H9 (cell line): ENCODE data around the gene GSTO1. TPM values are rescaled to one million over a fixed set of nuclear protein-coding genes. Genes with fewer than 3 reads are reported as not detected.

ENCODE experiments used
- DNase-seq: peaks from one replicate; pipeline ENCODE4 v3.0.0-alpha.2; 2017
- H2AFZ ChIP-seq: one replicate; pipeline ENCODE4 v1.6.1; 2013; ENCODE audit warnings: mild to moderate bottlenecking, low read length, control low read depth, moderate library complexity
- H2AK5ac ChIP-seq: 2 replicates; pipeline ENCODE4 v1.6.1; 2013; ENCODE audit warnings: low read length, control low read depth, mixed read lengths; ENCODE audit not compliant: insufficient read length
- H2BK120ac ChIP-seq: one replicate; pipeline ENCODE4 v1.6.1; 2013; ENCODE audit warnings: low read depth, mild to moderate bottlenecking, low read length, control low read depth, inconsistent platforms; ENCODE audit not compliant: poor library complexity, severe bottlenecking
- H2BK12ac ChIP-seq: 2 replicates; pipeline ENCODE4 v1.6.1; 2013; ENCODE audit warnings: low read length, control low read depth, mixed read lengths, low read depth; ENCODE audit not compliant: insufficient read length
- H2BK15ac ChIP-seq: 2 replicates; pipeline ENCODE4 v1.6.1; 2013; ENCODE audit warnings: low read depth, low read length, control low read depth
- H2BK20ac ChIP-seq: one replicate; pipeline ENCODE4 v1.6.1; 2013; ENCODE audit warnings: low read depth, mild to moderate bottlenecking, low read length, control low read depth, inconsistent platforms; ENCODE audit not compliant: poor library complexity, severe bottlenecking
- H2BK5ac ChIP-seq: 2 replicates; pipeline ENCODE4 v1.6.1; 2013; ENCODE audit warnings: low read length, control low read depth, mixed read lengths; ENCODE audit not compliant: insufficient read length
- H3K14ac ChIP-seq: 2 replicates; pipeline ENCODE4 v1.6.1; 2013; ENCODE audit warnings: low read length, control low read depth; ENCODE audit not compliant: insufficient read depth
- H3K18ac ChIP-seq: 2 replicates; pipeline ENCODE4 v1.6.1; 2013; ENCODE audit warnings: low read depth, mild to moderate bottlenecking, mixed read lengths, low read length, control low read depth; ENCODE audit not compliant: insufficient read length
- H3K23ac ChIP-seq: 2 replicates; pipeline ENCODE4 v1.6.1; 2013; ENCODE audit warnings: low read length, control low read depth, mixed read lengths, low read depth; ENCODE audit not compliant: insufficient read length
- H3K23me2 ChIP-seq: 2 replicates; pipeline ENCODE4 v1.6.1; 2013; ENCODE audit warnings: low read depth, mild to moderate bottlenecking, mixed read lengths, low read length, control low read depth; ENCODE audit not compliant: insufficient read length, poor library complexity, severe bottlenecking
- H3K27ac ChIP-seq: 2 replicates; pipeline ENCODE4 v1.5.1; 2013; ENCODE audit warnings: low read length, control low read depth, mixed read lengths, low read depth; ENCODE audit not compliant: insufficient read length
- H3K27me3 ChIP-seq: 2 replicates; pipeline ENCODE4 v1.6.1; 2013; ENCODE audit warnings: low read length, control low read depth, inconsistent platforms; ENCODE audit not compliant: insufficient read depth
- H3K4ac ChIP-seq: 2 replicates; pipeline ENCODE4 v1.6.1; 2013; ENCODE audit warnings: low read depth, mild to moderate bottlenecking, control low read depth, inconsistent platforms, low read length, moderate library complexity
- H3K4me1 ChIP-seq: 2 replicates; pipeline ENCODE4 v1.6.1; 2013; ENCODE audit warnings: low read length, control low read depth, inconsistent platforms; ENCODE audit not compliant: insufficient read depth
- H3K4me2 ChIP-seq: 2 replicates; pipeline ENCODE4 v1.6.1; 2013; ENCODE audit warnings: low read length, control low read depth, mixed read lengths; ENCODE audit not compliant: insufficient read length, insufficient read depth
- H3K56ac ChIP-seq: 2 replicates; pipeline ENCODE4 v1.6.1; 2013; ENCODE audit warnings: low read depth, mild to moderate bottlenecking, mixed read lengths, low read length, control low read depth; ENCODE audit not compliant: insufficient read length
- H3K79me1 ChIP-seq: 2 replicates; pipeline ENCODE4 v1.6.1; 2013; ENCODE audit warnings: low read depth, mild to moderate bottlenecking, moderate library complexity, low read length, control low read depth, inconsistent platforms; ENCODE audit not compliant: insufficient read depth, poor library complexity, severe bottlenecking
- H3K79me2 ChIP-seq: 2 replicates; pipeline ENCODE4 v1.6.1; 2013; ENCODE audit warnings: low read length, control low read depth, inconsistent platforms; ENCODE audit not compliant: insufficient read depth
- H3K9ac ChIP-seq: 2 replicates; pipeline ENCODE4 v1.6.1; 2013; ENCODE audit warnings: low read length, control low read depth, mixed read lengths; ENCODE audit not compliant: insufficient read length; ENCODE audit errors: extremely low read depth
- H3K9me3 ChIP-seq: one replicate; pipeline ENCODE4 v1.6.1; 2013; ENCODE audit warnings: low read depth, low read length, inconsistent platforms; ENCODE audit not compliant: control insufficient read depth
- H3T11ph ChIP-seq: one replicate; pipeline ENCODE4 v1.6.1; 2013; ENCODE audit warnings: mild to moderate bottlenecking, low read length, control low read depth, inconsistent platforms
- H4K20me1 ChIP-seq: one replicate; pipeline ENCODE4 v1.6.1; 2013; ENCODE audit not compliant: control insufficient read depth, insufficient read length, insufficient read depth
- H4K5ac ChIP-seq: 2 replicates; pipeline ENCODE4 v1.6.1; 2013; ENCODE audit warnings: low read depth, mild to moderate bottlenecking, mixed read lengths, low read length, control low read depth; ENCODE audit not compliant: insufficient read length
- H4K8ac ChIP-seq: replicated peaks from 2 replicates; pipeline ENCODE4 v1.6.1; 2013; ENCODE audit warnings: low read length, control low read depth, mixed read lengths, low read depth; ENCODE audit not compliant: insufficient read length
- H4K91ac ChIP-seq: 2 replicates; pipeline ENCODE4 v1.6.1; 2013; ENCODE audit warnings: low read depth, mild to moderate bottlenecking, moderate library complexity, mixed read lengths, low read length, control low read depth; ENCODE audit not compliant: insufficient read length
- H3K27ac Mint-ChIP-seq, 3 experiments: 2 replicates in 2 of 3; 3 replicates in 1 of 3; pipeline ENCODE4 v1.8.0; 2020 to 2021; ENCODE audit warnings: mixed read lengths in 3 of 3, mild to moderate bottlenecking in 1 of 3, moderate library complexity in 1 of 3
- H3K27me3 Mint-ChIP-seq: 2 replicates; pipeline ENCODE4 v1.8.0; 2021; ENCODE audit warnings: low read depth, mild to moderate bottlenecking, moderate library complexity, mixed read lengths
- H3K36me3 Mint-ChIP-seq, 3 experiments: 2 replicates in 2 of 3; 3 replicates in 1 of 3; pipeline ENCODE4 v1.8.0; 2020 to 2021; ENCODE audit warnings: low read depth in 3 of 3, mixed read lengths in 3 of 3; ENCODE audit not compliant: insufficient read depth in 1 of 3
- H3K4me1 Mint-ChIP-seq, 2 experiments: 2 replicates each; pipeline ENCODE4 v1.8.0; 2020; ENCODE audit warnings: mixed read lengths in 2 of 2
- H3K4me3 Mint-ChIP-seq, 2 experiments: 2 replicates in 1 of 2; 3 replicates in 1 of 2; pipeline ENCODE4 v1.8.0; 2020 to 2021; ENCODE audit warnings: mild to moderate bottlenecking in 2 of 2, mixed read lengths in 2 of 2, moderate library complexity in 1 of 2
- H3K9me3 Mint-ChIP-seq, 2 experiments: 2 replicates in 1 of 2; 3 replicates in 1 of 2; pipeline ENCODE4 v1.8.0; 2020; ENCODE audit warnings: mild to moderate bottlenecking in 2 of 2, mixed read lengths in 2 of 2, moderate library complexity in 1 of 2
- WGBS: extraction: QIAGEN DNeasy Blood & Tissue Kit; methylation state at CpG from one replicate; pipeline ENCODE4 v1.1.7; 2013; ENCODE audit warnings: missing lambda C conversion rate, low lambda C conversion rate, mixed read lengths; ENCODE audit not compliant: insufficient read length; ENCODE audit errors: extremely low coverage; 5-methylcytosine and 5-hydroxymethylcytosine counted together
- total RNA-seq: library from RNA; stranded (reverse); gene quantifications from 2 replicates; pipeline ENCODE4 v1.2.1, GENCODE V29; 2021
- TF ChIP-seq, protein P1 (sequence below): fragments of 200-600 bp; sonication (generic); conservative IDR thresholded peaks from 3 replicates; pipeline ENCODE4 v1.8.0; 2021; ENCODE audit warnings: antibody characterized with exemption, mild to moderate bottlenecking

GSTO1 gene
- total RNA-seq, 1 experiment from 2014 or later, result 114 TPM

DNA sequence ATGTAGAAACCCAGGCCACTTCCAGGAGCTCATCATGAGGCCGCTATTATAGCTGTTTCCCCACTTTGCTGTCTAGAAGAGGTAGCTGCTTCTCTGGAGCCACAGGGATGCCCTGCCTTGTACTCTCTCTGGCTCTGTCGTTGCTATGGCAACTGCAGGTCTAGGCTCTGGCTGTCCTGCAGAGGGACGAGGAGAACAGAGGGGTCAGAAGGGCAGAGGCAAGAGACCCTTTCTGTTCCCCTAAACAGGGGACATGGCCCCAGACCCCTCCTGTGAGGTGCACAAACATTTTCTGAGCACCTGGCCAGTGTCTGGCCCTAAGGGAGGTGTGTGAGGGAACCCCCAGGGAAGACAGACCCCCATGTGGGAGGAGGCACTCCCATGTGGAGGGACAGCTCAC lies 52.2 kb downstream of the GSTO1 start:
- Histone ChIP-seq H3K9ac (no peak overlapping the region), H3K79me2 (no peaks in the 10 kb centered on the region; the same call in 1 of the 2 replicates), H3K4me1 (no peaks in the 10 kb centered on the region), H2BK5ac (no peak overlapping the region), H2BK20ac (no peak overlapping the region), H4K91ac (no peak overlapping the region), H3T11ph (no peak overlapping the region), H2BK120ac (no peak overlapping the region), H3K4me2 (no peak overlapping the region), H3K23ac (no peak overlapping the region), H2AK5ac (no peak overlapping the region), H3K23me2 (no peaks in the 10 kb centered on the region), H2AFZ (no peak overlapping the region), H3K27ac (no peak overlapping the region), H3K18ac (no peak overlapping the region), H3K27me3 (no peaks in the 10 kb centered on the region), H3K79me1 (no peaks in the 10 kb centered on the region), H4K8ac (no peak overlapping the region), H3K9me3 (peaks cover 5% of the 10 kb centered on the region), H2BK15ac (no peak overlapping the region), H4K20me1 (no peaks in the 10 kb centered on the region), H3K56ac (no peak overlapping the region), H4K5ac (no peak overlapping the region), H3K14ac (no peak overlapping the region), H3K4ac (no peak overlapping the region), H2BK12ac (no peak overlapping the region)
- no peak overlapping the region for H3K4me3 Mint-ChIP-seq
- TF ChIP-seq, protein P1, sequence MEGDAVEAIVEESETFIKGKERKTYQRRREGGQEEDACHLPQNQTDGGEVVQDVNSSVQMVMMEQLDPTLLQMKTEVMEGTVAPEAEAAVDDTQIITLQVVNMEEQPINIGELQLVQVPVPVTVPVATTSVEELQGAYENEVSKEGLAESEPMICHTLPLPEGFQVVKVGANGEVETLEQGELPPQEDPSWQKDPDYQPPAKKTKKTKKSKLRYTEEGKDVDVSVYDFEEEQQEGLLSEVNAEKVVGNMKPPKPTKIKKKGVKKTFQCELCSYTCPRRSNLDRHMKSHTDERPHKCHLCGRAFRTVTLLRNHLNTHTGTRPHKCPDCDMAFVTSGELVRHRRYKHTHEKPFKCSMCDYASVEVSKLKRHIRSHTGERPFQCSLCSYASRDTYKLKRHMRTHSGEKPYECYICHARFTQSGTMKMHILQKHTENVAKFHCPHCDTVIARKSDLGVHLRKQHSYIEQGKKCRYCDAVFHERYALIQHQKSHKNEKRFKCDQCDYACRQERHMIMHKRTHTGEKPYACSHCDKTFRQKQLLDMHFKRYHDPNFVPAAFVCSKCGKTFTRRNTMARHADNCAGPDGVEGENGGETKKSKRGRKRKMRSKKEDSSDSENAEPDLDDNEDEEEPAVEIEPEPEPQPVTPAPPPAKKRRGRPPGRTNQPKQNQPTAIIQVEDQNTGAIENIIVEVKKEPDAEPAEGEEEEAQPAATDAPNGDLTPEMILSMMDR, result no peak
- H3K27ac Mint-ChIP-seq, result no peak overlapping the region
- no CpG with 5 or more reads among the region's 3 CpGs for WGBS
- peaks cover 24 to 25% of the 10 kb centered on the region in 2 experiments for H3K9me3 Mint-ChIP-seq
- H3K36me3 Mint-ChIP-seq, result peaks cover 19 to 24% (median 24%) of the 10 kb centered on the region in 3 experiments
- no peak for DNase-seq
- peaks cover 15 to 18% of the 10 kb centered on the region in 2 experiments for H3K4me1 Mint-ChIP-seq
- no peaks in the 10 kb centered on the region; the same call in none of the 2 replicates for H3K27me3 Mint-ChIP-seq
